GM18526 (cell line): ENCODE measurements around the gene SMPD2.
A peak's percentile ranks its signal among the peaks of the same experiment; 100 is the strongest.

Experiments
- POLR2A ChIP-seq: IDR thresholded peaks from 3 replicates; pipeline ENCODE4 v1.6.1; 2011; ENCODE audit not compliant: insufficient read length; ENCODE audit errors: extremely low read depth

The SMPD2 gene

DNA sequence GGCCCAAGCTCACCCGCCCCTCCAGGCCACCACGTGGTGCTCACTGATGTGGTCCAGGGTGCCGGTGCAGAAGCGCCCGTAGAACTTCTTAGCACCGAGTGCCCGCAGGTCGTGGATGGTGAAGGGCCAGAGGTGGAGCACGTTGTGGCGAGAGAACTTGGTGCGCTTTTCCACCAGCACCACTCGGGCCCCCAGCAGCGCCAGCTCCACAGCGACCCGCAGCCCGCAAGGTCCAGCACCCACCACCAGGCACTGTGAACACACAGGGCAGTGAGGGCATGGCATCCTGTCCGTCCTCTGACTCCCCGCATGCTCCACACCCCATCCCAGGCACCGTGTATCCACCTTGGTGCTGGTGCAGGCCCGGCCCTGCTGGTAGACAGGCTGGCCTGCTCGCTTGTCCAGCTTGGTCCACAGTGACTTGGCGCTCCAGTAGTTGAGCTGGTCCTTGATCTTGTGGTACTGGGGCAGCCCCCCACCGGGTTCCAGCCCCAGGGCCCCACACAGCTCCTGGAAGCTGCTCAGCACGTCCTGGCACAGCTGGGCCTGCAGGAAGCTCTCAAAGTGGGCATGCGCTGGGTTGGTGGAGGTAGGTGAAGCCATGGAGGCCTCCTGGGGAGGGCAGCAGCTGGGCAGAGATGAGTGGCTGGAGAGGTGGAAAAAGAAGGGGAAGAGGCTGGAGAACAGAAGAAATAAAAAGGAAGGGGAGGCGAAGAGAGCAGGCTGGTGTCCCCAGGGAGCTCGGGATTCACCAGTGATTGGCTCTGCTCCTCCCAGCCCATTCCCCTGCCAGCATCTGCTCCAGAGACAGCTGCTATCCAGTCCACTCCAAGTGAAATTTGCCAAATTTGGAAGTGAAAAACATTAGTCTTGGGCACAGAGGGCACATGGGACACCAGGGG lies 13.3 kb downstream of the SMPD2 start:
- TF ChIP-seq POLR2A: no peak

GRCh38 chr6:109454496-109455436 lies 14.2 kb downstream of the SMPD2 start:
- peak; percentile 68 for TF ChIP-seq POLR2A

DNA sequence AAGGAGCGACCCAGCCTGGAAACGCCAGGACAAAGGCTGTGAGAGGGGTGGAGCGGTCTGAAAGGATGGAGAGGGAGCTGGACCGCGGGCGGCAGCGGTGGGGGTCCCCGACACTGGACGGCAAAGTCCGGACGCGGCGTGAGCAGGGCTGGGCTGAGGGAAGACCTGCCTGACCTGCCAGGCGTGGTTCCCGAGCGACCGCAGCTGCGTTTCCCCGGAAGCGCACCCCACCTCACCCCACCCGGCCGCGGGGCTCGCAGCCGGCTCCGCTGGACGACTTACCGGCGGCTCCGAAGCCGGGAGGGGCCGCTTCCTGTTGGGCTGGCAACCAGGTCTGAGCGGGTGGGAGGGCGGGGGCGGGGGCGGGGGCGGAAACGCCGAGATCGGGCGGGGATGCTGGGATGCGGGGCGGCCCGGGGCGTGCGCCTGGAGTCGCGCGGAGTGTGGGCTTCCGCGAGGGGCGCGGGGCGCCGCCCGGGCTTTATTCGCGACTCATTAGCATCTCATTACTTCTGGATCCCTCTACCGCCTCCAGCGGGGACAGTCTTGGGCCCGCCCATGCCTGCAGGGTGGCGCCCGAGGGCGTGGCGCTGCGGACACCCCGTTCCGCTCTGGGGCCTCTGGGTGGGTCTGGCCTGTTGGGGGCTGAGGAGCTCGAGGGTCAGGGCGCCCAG lies 15.1 kb downstream of the SMPD2 start, which contains the start of gene MICAL1:
TSS of gene MICAL1 (minus strand) at position 336 of the 674 bp plus-strand sequence. CDS start 1,576 bp downstream, outside the sequence.
- peak; percentile 61 for TF ChIP-seq POLR2A

DNA sequence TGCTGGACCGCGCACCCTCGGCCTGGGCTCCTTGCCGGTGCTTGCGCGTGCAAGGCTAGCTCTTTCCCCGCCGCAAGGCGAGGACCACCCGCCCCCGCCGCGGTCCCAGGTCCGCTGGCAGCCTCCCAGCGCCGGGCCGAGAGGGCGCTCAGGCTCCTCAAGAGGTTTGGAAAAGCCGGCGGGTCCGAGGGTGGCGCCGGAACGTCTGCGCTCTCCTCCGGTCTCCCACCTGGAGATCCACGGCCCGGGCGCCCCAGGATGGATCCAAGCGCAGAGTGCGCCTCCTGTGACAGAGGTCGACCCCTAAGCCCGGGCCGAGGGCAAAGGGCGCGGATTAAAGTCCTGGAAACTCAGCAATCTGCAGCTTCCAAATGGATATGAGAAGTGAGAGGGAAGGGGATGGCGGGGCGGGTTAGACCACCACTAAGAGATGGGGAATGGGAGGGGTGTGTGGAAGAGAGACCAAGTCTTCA lies 15.6 kb downstream of the SMPD2 start:
- TF ChIP-seq POLR2A: no peak

DNA sequence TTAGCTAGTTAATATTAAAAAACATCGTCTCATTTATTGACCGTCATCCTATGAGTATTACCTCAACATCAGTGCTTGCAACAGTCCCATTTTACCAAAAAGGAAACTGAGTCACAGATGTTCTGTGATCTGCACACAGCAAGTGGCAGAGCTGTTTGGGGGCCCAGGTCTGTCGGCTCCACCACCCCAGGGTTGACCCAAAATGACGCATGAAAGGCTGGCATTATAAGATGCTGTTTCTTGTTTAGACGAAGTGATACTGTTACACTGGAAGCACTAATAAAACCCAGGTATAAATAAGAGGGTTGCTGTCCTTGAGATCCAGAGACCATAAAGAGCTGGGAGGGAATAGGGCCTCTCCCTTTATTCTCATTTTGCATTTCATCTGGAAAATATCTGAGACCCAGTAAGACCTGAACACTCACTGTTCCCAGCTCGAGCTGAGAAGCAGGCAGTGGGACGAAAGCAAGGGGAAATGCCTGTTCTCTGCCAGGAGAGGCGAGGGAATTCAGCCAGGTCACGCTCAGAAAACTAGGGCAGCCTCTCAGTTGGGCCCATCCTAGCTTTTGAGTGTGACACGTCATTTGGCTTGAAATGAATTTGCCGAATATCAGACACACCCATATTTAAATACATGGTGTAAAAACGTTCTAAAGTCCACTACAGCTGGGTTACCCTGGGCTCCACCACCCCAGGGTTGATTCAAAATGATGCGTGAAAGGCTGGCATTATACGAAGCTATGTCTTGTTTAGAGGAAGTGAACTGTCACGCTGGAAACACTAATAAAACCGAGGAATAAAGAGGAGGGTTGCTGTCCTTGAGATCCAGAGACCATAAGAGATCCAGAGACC lies 16.4 kb downstream of the SMPD2 start:
- no peak for TF ChIP-seq POLR2A

- TF ChIP-seq POLR2A: no peak
Measured at GRCh38 chr6:109457562-109457996, 17.1 kb downstream of the SMPD2 start.

DNA sequence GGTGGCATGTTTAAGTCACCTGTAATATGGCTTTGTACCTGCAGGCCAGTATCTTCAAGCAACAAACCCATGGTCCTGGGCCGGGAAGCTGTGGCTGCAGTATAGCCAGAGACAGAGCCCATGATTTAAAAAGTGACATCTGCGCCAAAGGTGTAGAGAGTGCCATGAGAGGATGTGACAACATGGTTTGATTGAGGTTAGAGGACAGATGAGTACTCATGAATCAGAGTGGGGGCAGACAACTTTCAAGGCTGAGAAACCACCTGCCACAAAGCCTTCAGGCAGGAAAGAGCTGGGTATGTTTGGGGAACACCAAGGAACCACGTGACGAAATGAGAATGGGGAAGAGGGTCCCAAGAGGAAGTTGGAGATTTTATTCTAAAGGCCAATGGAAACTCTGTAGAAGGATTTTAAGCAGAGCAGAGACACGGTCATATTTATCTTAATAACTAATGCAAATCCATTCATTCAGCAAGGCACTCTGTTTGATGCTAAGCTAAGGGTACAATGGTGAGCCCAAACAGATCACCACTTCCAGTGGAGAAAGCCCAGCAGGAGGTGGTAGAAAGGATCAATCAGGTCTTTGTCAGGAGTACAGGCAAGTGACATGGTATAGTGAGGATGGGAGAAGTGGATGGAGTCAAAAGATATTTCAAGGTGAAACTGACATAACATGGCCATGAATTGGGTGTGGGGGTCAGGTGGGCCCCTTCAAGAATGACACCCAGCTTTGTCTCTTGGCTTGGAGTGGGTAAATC lies 18.4 kb downstream of the SMPD2 start:
- TF ChIP-seq POLR2A: no peak

- TF ChIP-seq POLR2A: no peak
Measured at GRCh38 chr6:109460161-109460829, 19.8 kb downstream of the SMPD2 start.

DNA sequence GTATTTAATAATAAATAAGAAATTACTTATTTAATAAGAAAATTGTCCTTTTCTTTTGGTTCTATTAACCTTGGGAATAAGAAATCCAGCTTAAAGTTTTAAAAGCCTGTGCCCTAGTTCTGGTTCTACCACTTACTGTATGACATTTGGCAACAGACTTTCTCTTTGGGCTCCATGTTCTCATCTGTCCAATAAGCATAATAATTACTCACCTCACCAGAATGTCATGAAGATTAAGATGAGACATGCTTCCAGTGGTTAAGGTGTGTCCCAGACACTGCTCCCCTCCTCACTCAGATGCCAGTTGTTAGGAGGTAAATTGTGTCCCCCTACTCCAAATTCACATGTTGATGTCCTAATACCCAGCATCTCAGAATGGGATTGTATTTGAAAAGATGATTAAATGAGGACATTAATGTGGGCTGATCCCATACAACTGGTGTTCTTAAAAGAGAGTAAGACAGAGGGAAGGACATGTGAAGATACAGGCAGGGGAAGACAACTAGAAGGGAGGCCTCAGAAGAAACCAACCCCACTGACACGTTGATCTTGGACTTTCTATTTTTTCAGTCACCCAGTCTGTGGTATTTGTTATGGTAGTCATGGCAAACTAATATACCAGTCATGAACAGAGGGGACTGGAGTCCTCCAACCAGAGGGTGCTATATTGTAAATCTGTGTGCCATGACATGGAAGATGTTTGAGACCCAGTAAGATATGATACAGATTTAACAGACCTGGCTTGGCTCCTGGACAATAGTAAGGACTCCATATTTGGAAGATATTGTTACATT lies 21.4 kb downstream of the SMPD2 start:
- TF ChIP-seq POLR2A: no peak

DNA sequence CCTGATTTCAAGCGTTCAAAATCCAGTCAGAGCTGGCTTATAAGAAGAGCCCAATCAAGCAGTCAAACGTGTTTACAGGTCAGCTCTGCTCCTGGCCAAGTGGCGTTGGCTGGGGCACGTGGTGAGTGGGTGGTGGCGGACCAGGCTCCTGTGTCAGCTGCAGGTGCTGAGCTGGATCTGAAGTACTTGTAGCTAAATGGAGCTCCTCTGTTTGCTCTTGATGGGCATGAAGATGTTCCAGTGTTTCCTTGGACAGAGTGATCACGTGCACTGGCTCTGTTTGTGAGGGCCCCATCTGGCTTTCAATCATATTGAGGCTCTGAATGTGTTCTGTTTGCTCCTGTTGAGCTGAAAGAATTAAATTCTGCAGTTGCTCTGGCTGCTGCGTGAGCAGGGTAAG lies 25.2 kb downstream of the SMPD2 start:
- TF ChIP-seq POLR2A: no peak

- no peak for TF ChIP-seq POLR2A
Measured at GRCh38 chr6:109466212-109466923, 25.8 kb downstream of the SMPD2 start.
